HG02840 (cell line): ENCODE results near the gene PGP.
A peak's percentile ranks its signal among the peaks of the same experiment; 100 is the strongest.
"Not testable (repeated sequence)": the region's sequence is repeated elsewhere in the genome, so short reads cannot be mapped to it uniquely, and the experiment has no call there.

Experiments used
- ATAC-seq: cut with Tn5 transposase; IDR thresholded peaks from one replicate; pipeline ENCODE4 v1.9.1; 2021; ENCODE audit warnings: mild to moderate bottlenecking, moderate library complexity, moderate number of reproducible peaks; ENCODE audit not compliant: unreplicated experiment, low FRiP score

Gene PGP

GRCh38 chr16:2214719-2214968 is at the start of gene PGP:
PGP (minus strand) TSS chr16:2214840; CDS start chr16:2214777, 63 bp downstream.
- ATAC-seq, result no peak

GRCh38 chr16:2263026-2263425 is 48.4 kb upstream of the PGP start:
- not testable (repeated sequence) for ATAC-seq

GRCh38 chr16:2260250-2260649 is 45.6 kb upstream of the PGP start:
- no peak for ATAC-seq

- not testable (repeated sequence) for ATAC-seq
Measured at GRCh38 chr16:2258530-2258929, 43.9 kb upstream of the PGP start.

GRCh38 chr16:2257726-2258125 is 43.1 kb upstream of the PGP start:
- ATAC-seq, result no peak

GRCh38 chr16:2256531-2257140 is 42.0 kb upstream of the PGP start:
- ATAC-seq, result no peak

GRCh38 chr16:2253293-2253692 is 38.7 kb upstream of the PGP start:
- no peak for ATAC-seq

- no peak for ATAC-seq
Measured at GRCh38 chr16:2252806-2253148, 38.1 kb upstream of the PGP start.

- ATAC-seq, result peak; percentile 83
Measured at GRCh38 chr16:2251296-2252111, 36.9 kb upstream of the PGP start, which contains the start of gene ECI1. ECI1 (minus strand) TSS chr16:2251587; CDS start chr16:2251566, 21 bp downstream.

- ATAC-seq, result no peak
Measured at GRCh38 chr16:2250652-2251295, 36.1 kb upstream of the PGP start.

GRCh38 chr16:2246301-2246885 is 31.8 kb upstream of the PGP start:
- ATAC-seq, result no peak

- no peak for ATAC-seq
Measured at GRCh38 chr16:2244926-2245795, 30.5 kb upstream of the PGP start.

GRCh38 chr16:2244301-2244700 is 29.7 kb upstream of the PGP start:
- ATAC-seq, result no peak

GRCh38 chr16:2243781-2244180 is 29.1 kb upstream of the PGP start:
- no peak for ATAC-seq

GRCh38 chr16:2243031-2243528 is 28.4 kb upstream of the PGP start:
- no peak for ATAC-seq

GRCh38 chr16:2242598-2242997 is 28.0 kb upstream of the PGP start:
- ATAC-seq, result no peak

- not testable (repeated sequence) for ATAC-seq
Measured at GRCh38 chr16:2240331-2240730, 25.7 kb upstream of the PGP start.

GRCh38 chr16:2238838-2239675 is 24.4 kb upstream of the PGP start:
- no peak for ATAC-seq

GRCh38 chr16:2238150-2238837 is 23.7 kb upstream of the PGP start:
- ATAC-seq, result no peak
